DND-41 (cell line): Measurements from ENCODE around the gene ERC2.

Source experiments
- ATAC-seq: fragments of 200-7000 bp; cut with Tn5 transposase; 3 replicates; pipeline ENCODE4 v1.9.1; 2021; ENCODE audit warnings: low read depth; ENCODE audit not compliant: insufficient read depth
- DNase-seq: peaks from one replicate; pipeline ENCODE4 v3.0.0-alpha.2; 2020
- H2AFZ ChIP-seq: 2 replicates; pipeline ENCODE4 v1.6.0; 2012; ENCODE audit warnings: low read depth, low read length
- H3K27ac ChIP-seq: 2 replicates; pipeline ENCODE4 v1.5.1; 2012; ENCODE audit warnings: low read length, inconsistent platforms
- H3K27me3 ChIP-seq: fragments of 200-600 bp; sonication (generic); 2 replicates; pipeline ENCODE4 v1.6.0; 2012; ENCODE audit warnings: low read length, mild to moderate bottlenecking, inconsistent platforms; ENCODE audit not compliant: insufficient read depth, poor library complexity
- H3K36me3 ChIP-seq: 2 replicates; pipeline ENCODE4 v1.5.1; 2012; ENCODE audit warnings: low read length, inconsistent platforms; ENCODE audit not compliant: insufficient read depth
- H3K4me1 ChIP-seq: 2 replicates; pipeline ENCODE4 v1.5.1; 2012; ENCODE audit warnings: mild to moderate bottlenecking, low read length; ENCODE audit not compliant: insufficient read depth
- H3K4me2 ChIP-seq: 2 replicates; pipeline ENCODE4 v1.6.0; 2012; ENCODE audit warnings: mild to moderate bottlenecking, moderate library complexity, low read length, inconsistent platforms; ENCODE audit not compliant: insufficient read depth
- H3K4me3 ChIP-seq, 2 experiments: fragments of 200-600 bp in 1 of 2; shearing (Covaris generic) in 1 of 2; 2 replicates each; pipeline ENCODE4 v1.5.1; 2012 to 2016; ENCODE audit warnings: inconsistent platforms in 2 of 2, low read length in 2 of 2, mild to moderate bottlenecking in 2 of 2, low read depth in 1 of 2, moderate library complexity in 1 of 2
- H3K79me2 ChIP-seq: 2 replicates; pipeline ENCODE4 v1.6.0; 2012; ENCODE audit warnings: low read length, inconsistent platforms; ENCODE audit not compliant: insufficient read depth
- H3K9ac ChIP-seq: 2 replicates; pipeline ENCODE4 v1.6.0; 2012; ENCODE audit warnings: low read depth, mild to moderate bottlenecking, inconsistent platforms, low read length, moderate library complexity
- H3K9me3 ChIP-seq: 2 replicates; pipeline ENCODE4 v1.5.1; 2012; ENCODE audit warnings: low read length, moderate library complexity, mild to moderate bottlenecking, inconsistent platforms; ENCODE audit not compliant: insufficient read depth, severe bottlenecking
- H4K20me1 ChIP-seq: 2 replicates; pipeline ENCODE4 v1.6.0; 2012; ENCODE audit warnings: low read length; ENCODE audit not compliant: insufficient read depth
- EZH2 ChIP-seq: IDR thresholded peaks from 3 replicates; pipeline ENCODE4 v1.6.1; 2012; ENCODE audit warnings: borderline replicate concordance, low read depth, mild to moderate bottlenecking, moderate library complexity, low read length, inconsistent platforms; ENCODE audit not compliant: severe bottlenecking
- TF ChIP-seq, protein P1 (sequence below): IDR thresholded peaks from 2 replicates; pipeline ENCODE4 v1.5.1; 2012; ENCODE audit warnings: borderline replicate concordance, low read length, moderate library complexity, mild to moderate bottlenecking; ENCODE audit not compliant: poor library complexity, severe bottlenecking; ENCODE audit errors: extremely low read depth

ERC2 gene

DNA sequence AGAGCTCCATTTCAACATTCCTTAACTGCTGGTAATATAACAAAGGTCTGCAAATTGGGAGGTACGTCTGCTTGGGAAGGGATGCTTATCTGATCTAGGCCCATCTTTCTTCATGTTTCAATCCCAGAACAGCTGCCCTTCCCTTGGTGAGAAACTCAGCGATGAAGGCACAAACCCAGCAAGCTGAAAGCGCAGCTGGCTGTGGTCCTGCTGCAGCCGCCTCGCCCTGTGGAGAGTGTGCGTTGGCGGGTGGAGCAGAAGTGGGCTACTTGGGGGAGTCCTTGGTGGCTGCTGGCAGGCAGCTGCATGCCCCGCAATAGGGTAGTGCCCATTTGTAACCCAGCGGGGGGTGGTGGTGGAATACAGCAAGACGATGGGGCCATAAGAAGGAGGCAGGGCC is 820.6 kb downstream of the ERC2 start:
- TF ChIP-seq EZH2: no peak
- TF ChIP-seq, protein P1, sequence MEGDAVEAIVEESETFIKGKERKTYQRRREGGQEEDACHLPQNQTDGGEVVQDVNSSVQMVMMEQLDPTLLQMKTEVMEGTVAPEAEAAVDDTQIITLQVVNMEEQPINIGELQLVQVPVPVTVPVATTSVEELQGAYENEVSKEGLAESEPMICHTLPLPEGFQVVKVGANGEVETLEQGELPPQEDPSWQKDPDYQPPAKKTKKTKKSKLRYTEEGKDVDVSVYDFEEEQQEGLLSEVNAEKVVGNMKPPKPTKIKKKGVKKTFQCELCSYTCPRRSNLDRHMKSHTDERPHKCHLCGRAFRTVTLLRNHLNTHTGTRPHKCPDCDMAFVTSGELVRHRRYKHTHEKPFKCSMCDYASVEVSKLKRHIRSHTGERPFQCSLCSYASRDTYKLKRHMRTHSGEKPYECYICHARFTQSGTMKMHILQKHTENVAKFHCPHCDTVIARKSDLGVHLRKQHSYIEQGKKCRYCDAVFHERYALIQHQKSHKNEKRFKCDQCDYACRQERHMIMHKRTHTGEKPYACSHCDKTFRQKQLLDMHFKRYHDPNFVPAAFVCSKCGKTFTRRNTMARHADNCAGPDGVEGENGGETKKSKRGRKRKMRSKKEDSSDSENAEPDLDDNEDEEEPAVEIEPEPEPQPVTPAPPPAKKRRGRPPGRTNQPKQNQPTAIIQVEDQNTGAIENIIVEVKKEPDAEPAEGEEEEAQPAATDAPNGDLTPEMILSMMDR: no peak
- no peaks in the 10 kb centered on the region for H3K79me2 ChIP-seq
- H3K9ac ChIP-seq: no peak overlapping the region
- H3K4me2 ChIP-seq: no peak overlapping the region
- no peaks in the 10 kb centered on the region for H3K27me3 ChIP-seq
- H4K20me1 ChIP-seq: no peaks in the 10 kb centered on the region
- H3K27ac ChIP-seq: no peak overlapping the region
- no peak for DNase-seq
- no peaks in the 10 kb centered on the region for H3K36me3 ChIP-seq
- H3K9me3 ChIP-seq: no peaks in the 10 kb centered on the region
- H3K4me3 ChIP-seq: no peak overlapping the region
- ATAC-seq: no peak
- H2AFZ ChIP-seq: no peak overlapping the region
- no peaks in the 10 kb centered on the region for H3K4me1 ChIP-seq

GRCh38 chr3:55647063-55647462 is 821.2 kb downstream of the ERC2 start:
- Histone ChIP-seq H3K4me1 (no peaks in the 10 kb centered on the region), H3K9me3 (no peaks in the 10 kb centered on the region), H4K20me1 (no peaks in the 10 kb centered on the region), H2AFZ (no peak overlapping the region), H3K36me3 (no peaks in the 10 kb centered on the region), H3K27me3 (no peaks in the 10 kb centered on the region), H3K4me3 (no peak overlapping the region), H3K4me2 (no peak overlapping the region), H3K9ac (no peak overlapping the region), H3K27ac (no peak overlapping the region), H3K79me2 (no peaks in the 10 kb centered on the region)
- ATAC-seq: no peak
- TF ChIP-seq, protein P1: no peak
- TF ChIP-seq EZH2: no peak
- no peak for DNase-seq

- TF ChIP-seq, protein P1: no peak
- TF ChIP-seq EZH2: no peak
- Histone ChIP-seq H3K36me3 (no peaks in the 10 kb centered on the region), H3K9me3 (no peaks in the 10 kb centered on the region), H3K9ac (no peak overlapping the region), H3K4me1 (no peaks in the 10 kb centered on the region), H2AFZ (no peak overlapping the region), H4K20me1 (no peaks in the 10 kb centered on the region), H3K4me3 (no peak overlapping the region), H3K27me3 (no peaks in the 10 kb centered on the region), H3K27ac (no peak overlapping the region), H3K4me2 (no peak overlapping the region), H3K79me2 (no peaks in the 10 kb centered on the region)
- no peak for DNase-seq
- no peak for ATAC-seq
Observed at GRCh38 chr3:55646121-55646520, 822.1 kb downstream of the ERC2 start.

- ATAC-seq: no peak
- Histone ChIP-seq H3K4me2 (no peak overlapping the region), H3K4me3 (no peak overlapping the region), H3K27me3 (no peaks in the 10 kb centered on the region), H3K4me1 (no peaks in the 10 kb centered on the region), H2AFZ (no peak overlapping the region), H3K9ac (no peak overlapping the region), H4K20me1 (no peaks in the 10 kb centered on the region), H3K27ac (no peak overlapping the region), H3K36me3 (no peaks in the 10 kb centered on the region), H3K9me3 (no peaks in the 10 kb centered on the region), H3K79me2 (no peaks in the 10 kb centered on the region)
- DNase-seq: no peak
- TF ChIP-seq EZH2: no peak
Observed at GRCh38 chr3:55645422-55645821, 822.8 kb downstream of the ERC2 start.
